NCI-H510A (cell line): ENCODE results near the gene CYBC1.
"Not testable (repeated sequence)": the region's sequence is repeated elsewhere in the genome, so short reads cannot be mapped to it uniquely, and the experiment has no call there.

ENCODE experiments used
- DNase-seq: peaks from one replicate; lab custom pipeline; 2025; lab: John Stamatoyannopoulos, UW

The CYBC1 gene

GRCh38 chr17:82477934-82478333 lies 27.4 kb upstream of the CYBC1 start:
- DNase-seq, result no peak

- DNase-seq, result no peak
These were observed 24.9 kb upstream of the CYBC1 start for GRCh38 chr17:82475458-82475857.

- no peak for DNase-seq
These were observed 23.9 kb upstream of the CYBC1 start for GRCh38 chr17:82474223-82475010.

GRCh38 chr17:82470065-82470464 lies 19.5 kb upstream of the CYBC1 start:
- no peak for DNase-seq

GRCh38 chr17:82468692-82469091 lies 18.1 kb upstream of the CYBC1 start:
- DNase-seq, result no peak

GRCh38 chr17:82465023-82465603 lies 14.6 kb upstream of the CYBC1 start:
- DNase-seq, result no peak

GRCh38 chr17:82464567-82464929 lies 14.0 kb upstream of the CYBC1 start:
- DNase-seq, result no peak

GRCh38 chr17:82463925-82464566 lies 13.5 kb upstream of the CYBC1 start:
- no peak for DNase-seq

- no peak for DNase-seq
These were observed 12.8 kb upstream of the CYBC1 start for GRCh38 chr17:82463391-82463790.

GRCh38 chr17:82461827-82462524 lies 11.4 kb upstream of the CYBC1 start:
- peak; percentile 90 for DNase-seq

- not testable (repeated sequence) for DNase-seq
These were observed 9.4 kb upstream of the CYBC1 start for GRCh38 chr17:82459936-82460335.

- DNase-seq, result no peak
These were observed 8.4 kb upstream of the CYBC1 start for GRCh38 chr17:82458885-82459424.

- peak; percentile 98 for DNase-seq
These were observed 7.8 kb upstream of the CYBC1 start, which contains the start of gene NARF for GRCh38 chr17:82458179-82458884. Gene NARF, plus strand, starts transcription at chr17:82458741. Its CDS starts 63 bp downstream, at chr17:82458804.

- no peak for DNase-seq
These were observed 7.3 kb upstream of the CYBC1 start for GRCh38 chr17:82457929-82458178.

- DNase-seq, result no peak
These were observed 6.7 kb upstream of the CYBC1 start for GRCh38 chr17:82457073-82457928.

- not testable (repeated sequence) for DNase-seq
These were observed 3.2 kb upstream of the CYBC1 start for GRCh38 chr17:82453706-82454105.

GRCh38 chr17:82453151-82453550 lies 2.6 kb upstream of the CYBC1 start:
- DNase-seq, result not testable (repeated sequence)

GRCh38 chr17:82452162-82452561 lies 1.6 kb upstream of the CYBC1 start:
- DNase-seq, result no peak

GRCh38 chr17:82449883-82450356 lies 632 bp downstream of the CYBC1 start:
- DNase-seq, result no peak

- DNase-seq, result peak; percentile 58
These were observed 1.2 kb downstream of the CYBC1 start for GRCh38 chr17:82449131-82449882.
